Epithelial cell of esophagus (primary cell): Measurements from ENCODE around the gene SEMA4A.
"Not testable (repeated sequence)": the region's sequence is repeated elsewhere in the genome, so short reads cannot be mapped to it uniquely, and the experiment has no call there.

ENCODE experiments used
- DNase-seq: peaks from one replicate; pipeline ENCODE4 v3.0.0; 2010; ENCODE audit warnings: low read depth
- H3K4me3 ChIP-seq: 2 replicates; pipeline ENCODE4 v1.5.1; 2011; ENCODE audit warnings: mild to moderate bottlenecking, low read length, control low read depth
- CTCF ChIP-seq: IDR thresholded peaks from 2 replicates; pipeline ENCODE4 v1.5.1; 2011; ENCODE audit warnings: low read depth, mild to moderate bottlenecking, low read length, control low read depth, inconsistent platforms; ENCODE audit not compliant: insufficient read depth; ENCODE audit errors: missing control alignments

Gene SEMA4A

GRCh38 chr1:156165083-156165482, 11.7 kb downstream of the SEMA4A start:
- no peak for TF ChIP-seq CTCF
- DNase-seq, result peak; percentile 61
- H3K4me3 ChIP-seq, result no peak overlapping the region

- H3K4me3 ChIP-seq, result no peak overlapping the region
- no peak for DNase-seq
- TF ChIP-seq CTCF, result no peak
These were observed 14.2 kb downstream of the SEMA4A start for GRCh38 chr1:156167536-156167935.

GRCh38 chr1:156172696-156173470, 19.5 kb downstream of the SEMA4A start:
- TF ChIP-seq CTCF, result no peak
- no peak overlapping the region for H3K4me3 ChIP-seq
- no peak for DNase-seq

GRCh38 chr1:156176610-156177210, 23.3 kb downstream of the SEMA4A start:
- no peak overlapping the region for H3K4me3 ChIP-seq
- no peak for DNase-seq
- TF ChIP-seq CTCF, result no peak

DNA sequence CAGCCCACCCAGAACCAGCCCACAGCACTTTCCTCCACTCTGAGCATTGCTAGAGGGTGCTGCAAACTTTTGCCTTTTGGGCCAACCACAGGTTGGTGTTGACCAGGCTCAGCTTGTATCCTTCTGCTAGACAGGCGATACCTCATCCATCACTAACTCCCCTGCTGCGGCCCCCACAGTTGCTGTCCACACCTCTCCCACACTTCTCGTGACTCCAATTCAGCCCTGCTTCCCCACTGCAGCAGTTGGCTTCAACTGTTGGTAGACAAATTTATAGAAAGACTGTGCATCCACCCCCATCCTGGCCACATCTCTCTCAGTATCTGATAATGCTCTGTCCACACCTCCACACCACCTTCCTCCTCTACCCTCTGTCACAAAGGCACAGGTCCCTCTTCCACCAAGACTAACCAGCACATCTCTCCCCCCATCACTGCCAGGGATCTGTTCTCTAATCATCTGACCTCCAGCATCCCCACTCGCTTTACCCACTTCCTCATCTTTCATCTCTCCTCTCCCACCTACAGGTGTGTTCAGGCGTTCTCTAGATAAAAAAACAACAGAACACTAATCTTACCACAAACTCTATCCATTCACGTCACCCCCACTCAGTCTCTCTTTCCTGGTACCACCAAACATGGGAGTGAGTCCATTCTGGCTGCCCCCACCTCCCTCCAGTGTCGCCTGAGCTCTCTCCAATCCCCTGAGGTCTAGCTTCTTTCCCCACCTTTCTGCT, 24.7 kb downstream of the SEMA4A start:
- no peak for TF ChIP-seq CTCF
- H3K4me3 ChIP-seq, result no peak overlapping the region
- DNase-seq, result no peak

- DNase-seq, result no peak
- no peak overlapping the region for H3K4me3 ChIP-seq
- no peak for TF ChIP-seq CTCF
These were observed 27.1 kb downstream of the SEMA4A start for GRCh38 chr1:156180471-156180870.

- H3K4me3 ChIP-seq, DNase-seq: not testable (repeated sequence)
These were observed 28.1 kb downstream of the SEMA4A start for GRCh38 chr1:156181391-156181924.

GRCh38 chr1:156182010-156182779, 28.8 kb downstream of the SEMA4A start:
- H3K4me3 ChIP-seq, DNase-seq: not testable (repeated sequence)

DNA sequence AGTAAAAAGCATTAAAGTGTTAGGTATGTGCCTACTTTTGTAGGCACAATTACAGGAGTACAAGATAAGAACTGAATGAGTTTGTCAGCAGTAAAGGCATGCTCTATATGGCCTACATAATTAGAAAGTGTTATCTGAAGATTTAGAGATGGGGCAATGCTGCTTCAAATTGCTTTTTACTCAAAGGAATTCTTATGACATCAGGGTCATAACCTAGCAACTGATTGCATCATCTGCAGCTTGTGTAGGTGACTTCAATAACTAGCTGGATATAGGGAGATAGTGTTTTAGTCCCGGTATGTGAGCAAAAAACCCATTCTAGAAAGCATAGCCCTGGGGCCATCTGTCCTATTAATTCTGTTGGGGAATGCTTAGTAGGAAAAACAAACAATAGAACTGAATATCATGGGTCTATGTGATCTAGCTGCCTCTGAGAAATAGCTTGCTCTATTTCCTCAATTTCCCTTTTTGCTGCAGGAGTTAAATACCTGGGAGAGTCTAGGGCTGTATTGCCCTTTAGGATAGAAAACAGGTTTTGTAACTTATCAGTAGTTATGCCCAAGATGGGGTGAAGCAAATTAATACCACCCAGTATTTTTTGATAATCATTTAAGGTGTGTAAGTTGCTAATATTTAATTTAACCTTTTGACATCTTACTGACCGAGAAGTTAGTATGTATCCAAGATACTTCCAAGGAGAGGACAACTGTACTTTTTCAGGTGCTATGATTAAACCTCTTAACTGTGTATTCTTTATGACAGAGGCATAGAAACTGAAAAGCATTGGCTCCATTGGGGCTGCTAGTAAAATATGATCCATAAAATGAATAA, 33.2 kb downstream of the SEMA4A start:
- H3K4me3 ChIP-seq, DNase-seq: not testable (repeated sequence)
